T-cell (primary cell): ENCODE data around the gene SLC39A11. TPM values are rescaled to one million over a fixed set of nuclear protein-coding genes. Genes with fewer than 3 reads are reported as not detected.

Source experiments
- ATAC-seq, 4 experiments: fragments of 200-7000 bp in 3 of 4; fragments of 150-1000 bp in 1 of 4; cut with Tn5 transposase; replicated peaks in 1 of 4; 1 replicate in 3 of 4; 2 replicates in 1 of 4; pipeline ENCODE4 v1.10.0; 2021; ENCODE audit warnings: moderate library complexity in 3 of 4, mild to moderate bottlenecking in 2 of 4, moderate number of reproducible peaks in 1 of 4
- CTCF ChIA-PET, 2 donors: fragments of 300-600 bp; sonication (Branson Sonifier 250); formaldehyde crosslinking; loops; one replicate each; lab custom pipeline; 2022; ENCODE audit warnings: antibody characterized with exemption in 2 of 2; lab: Charles Lee
- POLR2A ChIA-PET, 2 donors: fragments of 300-600 bp; sonication (Branson Sonifier 250); formaldehyde crosslinking; loops; one replicate each; lab custom pipeline; 2022; ENCODE audit warnings: antibody characterized with exemption in 2 of 2; lab: Charles Lee
- DNase-seq, 35 experiments: peaks; one replicate each; pipeline versions ENCODE4 v3.0.0 to v3.0.0-alpha.2; 2013 to 2023
- H3K27ac ChIP-seq: one replicate; pipeline ENCODE4 v1.5.1; 2013; ENCODE audit warnings: low read length
- H3K27me3 ChIP-seq, 2 experiments: replicated peaks in 1 of 2; 1 replicate in 1 of 2; 2 replicates in 1 of 2; pipeline versions ENCODE4 v1.6.1 to v1.7.0; 2013; ENCODE audit warnings: low read length in 1 of 2, mixed read lengths in 1 of 2; ENCODE audit not compliant: control insufficient read depth in 2 of 2, insufficient read depth in 2 of 2; ENCODE audit errors: extremely low read depth in 1 of 2
- H3K36me3 ChIP-seq, 2 donors: 1 replicate in 1 of 2; 2 replicates in 1 of 2; pipeline versions ENCODE4 v1.6.1 to v1.7.0; 2013; ENCODE audit warnings: low read length in 1 of 2; ENCODE audit not compliant: control insufficient read depth in 2 of 2, insufficient read depth in 1 of 2; ENCODE audit errors: extremely low read depth in 1 of 2
- H3K4me1 ChIP-seq, 2 experiments: 1 replicate in 1 of 2; 2 replicates in 1 of 2; pipeline versions ENCODE4 v1.6.1 to v1.7.0; 2013; ENCODE audit warnings: low read length in 2 of 2, mixed read lengths in 1 of 2; ENCODE audit not compliant: insufficient read depth in 2 of 2, control insufficient read depth in 1 of 2; ENCODE audit errors: extremely low read depth in 1 of 2
- H3K4me3 ChIP-seq, 2 donors: 1 replicate in 1 of 2; 2 replicates in 1 of 2; pipeline versions ENCODE4 v1.5.1 to v1.7.0; 2013; ENCODE audit warnings: mild to moderate bottlenecking in 2 of 2, low read length in 1 of 2, moderate library complexity in 1 of 2; ENCODE audit not compliant: control insufficient read depth in 1 of 2; ENCODE audit errors: extremely low read depth in 1 of 2
- H3K9me3 ChIP-seq: 2 replicates; pipeline ENCODE4 v1.7.0; 2013
- H3K27ac Mint-ChIP-seq, 2 donors: one replicate each; pipeline ENCODE4 v1.8.0; 2020 to 2021; ENCODE audit warnings: mild to moderate bottlenecking in 2 of 2, mixed read lengths in 2 of 2
- H3K27me3 Mint-ChIP-seq, 2 donors: one replicate each; pipeline ENCODE4 v1.8.0; 2021 to 2022; ENCODE audit warnings: mixed read lengths in 2 of 2
- H3K36me3 Mint-ChIP-seq: one replicate; pipeline ENCODE4 v1.8.0; 2021; ENCODE audit warnings: mixed read lengths
- H3K4me1 Mint-ChIP-seq, 3 donors: one replicate each; pipeline ENCODE4 v1.8.0; 2020 to 2022; ENCODE audit warnings: mixed read lengths in 3 of 3, mild to moderate bottlenecking in 1 of 3
- H3K4me3 Mint-ChIP-seq, 3 donors: one replicate each; pipeline ENCODE4 v1.8.0; 2020 to 2022; ENCODE audit warnings: mild to moderate bottlenecking in 3 of 3, mixed read lengths in 3 of 3, moderate library complexity in 3 of 3
- H3K9me3 Mint-ChIP-seq, 3 donors: one replicate each; pipeline ENCODE4 v1.8.0; 2020 to 2022; ENCODE audit warnings: mixed read lengths in 3 of 3
- WGBS: methylation state at CpG from one replicate; pipeline ENCODE4 v1.1.5; 2013; ENCODE audit warnings: missing lambda C conversion rate; ENCODE audit not compliant: insufficient coverage; 5-methylcytosine and 5-hydroxymethylcytosine counted together
- total RNA-seq, 35 experiments: library from RNA in 6 of 35; stranded (reverse) in 6 of 35; fragments of 120-200 nt in 1 of 35; gene quantifications; one replicate each; pipeline versions ENCODE4 v1.2.1 to v1.2.4 and lab custom pipeline; 2013 to 2026

Gene SLC39A11
- total RNA-seq, 5 donors from 2014 or later (not counting 1 experiment from before 2014, with no cell fraction given) = 18.6 to 27.1 (median 23.4) TPM

DNA sequence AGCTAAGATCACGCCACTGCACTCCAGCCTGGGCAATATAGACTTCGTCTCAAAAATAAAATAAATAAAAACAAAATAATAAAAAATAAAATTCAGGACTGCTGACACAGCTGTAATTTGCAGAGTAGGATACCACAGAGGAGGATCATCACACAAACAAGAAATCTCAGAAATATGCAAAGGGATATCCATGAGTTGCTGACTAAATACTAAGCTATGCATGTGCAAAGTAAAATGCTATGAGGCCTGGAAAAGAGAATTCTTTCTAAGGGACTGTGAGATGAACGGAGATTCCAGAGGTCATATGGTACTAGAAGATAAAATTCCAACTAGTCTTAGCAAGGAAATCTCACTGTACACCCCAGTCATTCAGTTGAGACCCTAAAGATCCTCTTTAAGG is 74.8 kb downstream of the SLC39A11 start:
- no peak overlapping the region for H3K27ac Mint-ChIP-seq
- peaks cover 29% of the 10 kb centered on the region for H3K36me3 Mint-ChIP-seq
- H3K27me3 ChIP-seq = no peaks in the 10 kb centered on the region
- H3K9me3 ChIP-seq = peaks cover 8% of the 10 kb centered on the region
- H3K9me3 Mint-ChIP-seq = peaks cover 11 to 25% (median 22%) of the 10 kb centered on the region in 3 donors
- ChIA-PET POLR2A (no interaction called here), CTCF (no interaction called here)
- H3K4me1 Mint-ChIP-seq = peaks cover 0 to 5% (median 0%) of the 10 kb centered on the region in 3 donors
- H3K27ac ChIP-seq = no peak overlapping the region
- ATAC-seq (no peak), DNase-seq (no peak)
- no peak overlapping the region for H3K4me3 Mint-ChIP-seq
- H3K36me3 ChIP-seq = no peaks in the 10 kb centered on the region
- H3K4me3 ChIP-seq = no peak overlapping the region
- no peaks in the 10 kb centered on the region for H3K27me3 Mint-ChIP-seq
- H3K4me1 ChIP-seq = no peaks in the 10 kb centered on the region
- no CpG with 5 or more reads among the region's 3 CpGs for whole genome bisulfite sequencing

DNA sequence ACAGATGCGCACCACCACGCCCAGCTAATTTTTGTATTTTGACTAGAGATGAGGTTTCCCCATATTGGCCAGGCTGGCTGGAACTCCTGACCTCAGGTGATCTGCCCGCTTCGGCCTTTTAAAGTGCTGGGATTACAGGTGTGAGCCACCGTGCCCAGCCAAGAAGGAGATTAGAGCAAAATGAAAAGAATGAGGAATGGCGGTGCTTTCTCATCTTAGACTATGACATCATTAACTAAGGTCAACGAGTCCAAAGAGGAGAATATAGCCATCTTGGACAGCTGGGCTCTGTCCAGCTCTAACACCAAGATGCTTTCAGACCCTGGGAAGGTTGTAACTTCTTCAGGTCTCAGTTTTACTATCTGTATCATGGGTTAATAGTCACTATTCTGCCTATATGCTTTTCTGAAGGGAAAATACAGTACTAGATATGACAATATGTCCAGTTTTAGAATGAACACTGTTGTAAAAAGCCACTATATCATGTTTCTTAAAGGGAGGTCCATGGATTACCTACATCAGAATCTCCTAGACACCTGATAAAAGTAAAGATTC is 76.7 kb downstream of the SLC39A11 start:
- CTCF ChIA-PET = no interaction called here
- POLR2A ChIA-PET = no interaction called here
- H3K36me3 Mint-ChIP-seq = peaks cover 19% of the 10 kb centered on the region
- H3K27ac Mint-ChIP-seq = no peak overlapping the region
- H3K9me3 Mint-ChIP-seq = peaks cover 8 to 22% (median 19%) of the 10 kb centered on the region in 3 donors
- no peak overlapping the region for H3K4me3 ChIP-seq
- ATAC-seq (no peak), DNase-seq (no peak)
- H3K36me3 ChIP-seq = no peaks in the 10 kb centered on the region
- H3K27me3 ChIP-seq = no peaks in the 10 kb centered on the region
- peaks cover 8% of the 10 kb centered on the region for H3K9me3 ChIP-seq
- no peak overlapping the region for H3K27ac ChIP-seq
- peaks cover 7 to 11% (median 7%) of the 10 kb centered on the region in 3 donors for H3K4me1 Mint-ChIP-seq
- H3K4me1 ChIP-seq = peaks cover 7 to 9% of the 10 kb centered on the region in 2 experiments
- no peaks in the 10 kb centered on the region for H3K27me3 Mint-ChIP-seq
- no CpG with 5 or more reads among the region's 7 CpGs for WGBS
- no peak overlapping the region for H3K4me3 Mint-ChIP-seq

DNA sequence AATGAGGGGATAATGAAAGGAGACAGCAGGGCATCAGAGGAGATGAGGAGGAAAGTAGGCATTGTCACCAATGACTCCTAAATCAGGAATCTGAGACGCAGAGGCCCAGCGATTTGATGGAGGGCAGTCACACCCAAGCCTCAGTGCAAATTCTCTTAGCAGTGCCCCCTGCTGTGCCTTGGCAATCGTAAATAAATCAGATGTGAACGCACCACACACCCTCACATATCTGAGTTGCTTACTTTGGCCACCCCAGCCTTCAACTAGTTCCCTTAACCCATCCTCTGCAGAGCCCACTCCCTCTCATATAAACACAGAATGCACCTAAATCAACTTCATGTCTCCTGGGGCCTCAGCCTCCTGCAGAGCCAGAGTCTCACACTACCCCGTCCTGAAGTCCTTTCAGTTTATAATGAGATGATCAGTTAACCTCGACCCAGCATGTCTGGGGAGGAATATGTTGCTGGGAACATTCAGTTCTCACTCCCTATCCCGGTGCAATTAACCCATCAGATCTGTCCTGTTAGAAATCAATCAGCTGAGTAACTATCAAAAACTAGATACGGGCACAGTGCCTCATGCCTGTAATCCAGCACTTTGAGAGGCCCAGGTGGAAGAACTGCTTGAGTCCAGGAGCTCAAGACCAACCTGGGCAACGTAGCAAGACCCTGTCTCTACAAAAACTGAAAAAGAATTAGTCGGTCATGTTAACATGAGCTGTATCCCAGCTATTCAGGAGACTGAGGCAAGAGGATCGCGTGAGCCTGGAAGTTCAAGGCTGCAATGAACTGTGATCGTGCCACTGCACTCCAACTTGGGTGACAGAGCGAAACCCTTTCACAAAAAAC is 78.4 kb downstream of the SLC39A11 start:
- no peak for ATAC-seq

DNA sequence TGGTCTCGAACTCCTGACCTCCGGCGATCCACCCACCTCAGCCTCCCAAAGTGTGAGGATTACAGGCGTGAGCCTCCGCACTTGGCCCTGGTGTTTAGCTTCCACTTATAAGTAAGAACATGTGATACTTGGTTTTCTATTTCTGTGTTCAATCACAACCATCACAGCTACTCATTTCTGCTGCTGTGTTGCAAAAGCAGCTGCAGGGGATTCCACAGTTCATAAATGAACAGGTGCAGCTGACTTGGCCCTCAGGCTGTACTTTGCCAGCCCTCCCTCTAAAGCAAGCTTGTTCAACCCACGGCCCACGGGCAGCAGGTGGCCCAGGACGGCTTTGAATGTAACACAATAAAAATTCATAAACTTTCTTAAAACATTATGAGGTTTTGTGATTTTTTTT is 79.2 kb downstream of the SLC39A11 start:
- H3K27me3 Mint-ChIP-seq = no peaks in the 10 kb centered on the region
- WGBS = no CpG with 5 or more reads among the region's 8 CpGs
- Histone ChIP-seq H3K27me3 (no peaks in the 10 kb centered on the region), H3K4me3 (no peak overlapping the region), H3K4me1 (peaks cover 7 to 10% of the 10 kb centered on the region in 2 experiments), H3K9me3 (peaks cover 2% of the 10 kb centered on the region), H3K27ac (no peak overlapping the region), H3K36me3 (no peaks in the 10 kb centered on the region)
- no peak for ATAC-seq
- H3K4me3 Mint-ChIP-seq = no peak overlapping the region
- peaks cover 0 to 2% (median 0%) of the 10 kb centered on the region in 3 donors for H3K9me3 Mint-ChIP-seq
- H3K4me1 Mint-ChIP-seq = peaks cover 9 to 18% (median 14%) of the 10 kb centered on the region in 3 donors
- no peak overlapping the region for H3K27ac Mint-ChIP-seq
- DNase-seq = no peak
- CTCF ChIA-PET = no interaction called here
- POLR2A ChIA-PET = no interaction called here
- peaks cover 1% of the 10 kb centered on the region for H3K36me3 Mint-ChIP-seq

More for the DNA sequence above, 78.4 kb downstream of the SLC39A11 start:
- H3K36me3 Mint-ChIP-seq = peaks cover 6% of the 10 kb centered on the region
- CTCF ChIA-PET = no interaction called here
- H3K27me3 ChIP-seq = no peaks in the 10 kb centered on the region
- H3K9me3 Mint-ChIP-seq = peaks cover 4 to 7% (median 7%) of the 10 kb centered on the region in 3 donors
- H3K9me3 ChIP-seq = peaks cover 5% of the 10 kb centered on the region
- no peak overlapping the region for H3K4me3 Mint-ChIP-seq
- peaks cover 9 to 18% (median 14%) of the 10 kb centered on the region in 3 donors for H3K4me1 Mint-ChIP-seq
- no peaks in the 10 kb centered on the region for H3K27me3 Mint-ChIP-seq
- POLR2A ChIA-PET = no interaction called here
- H3K27ac Mint-ChIP-seq = no peak overlapping the region
- no peak overlapping the region for H3K4me3 ChIP-seq
- H3K4me1 ChIP-seq = peaks cover 7 to 10% of the 10 kb centered on the region in 2 experiments
- DNase-seq = no peak
- 88% methylated on average over 13 of the region's 14 CpGs for WGBS
- no peak overlapping the region for H3K27ac ChIP-seq
- no peaks in the 10 kb centered on the region for H3K36me3 ChIP-seq

DNA sequence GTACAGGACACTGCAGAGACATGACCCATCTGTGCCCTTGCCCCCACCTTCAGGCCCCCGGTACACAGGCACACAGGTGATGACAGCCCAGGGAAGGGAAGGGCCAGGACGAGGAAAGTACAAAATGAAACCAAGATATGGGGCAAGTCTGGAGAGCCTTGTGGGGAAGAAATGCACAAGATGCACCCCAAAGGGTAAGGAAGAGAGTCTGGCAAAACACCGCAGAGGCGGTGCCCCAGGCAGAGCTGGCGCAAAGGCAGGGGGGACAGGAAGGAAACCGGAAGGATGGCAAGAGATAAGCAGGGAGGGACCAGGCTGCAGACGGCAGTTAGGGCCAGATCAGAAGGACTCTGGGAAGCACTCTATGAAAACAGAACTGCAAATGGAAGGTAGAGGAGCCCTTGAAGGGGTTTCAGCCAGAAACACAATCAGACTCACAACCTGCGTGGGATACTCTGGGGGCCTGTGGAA is 81.4 kb downstream of the SLC39A11 start:
- no peaks in the 10 kb centered on the region for H3K27me3 Mint-ChIP-seq
- ATAC-seq (no peak), DNase-seq (peak in 1 of 35 experiments; percentile 5)
- Histone ChIP-seq H3K9me3 (no peaks in the 10 kb centered on the region), H3K27me3 (no peaks in the 10 kb centered on the region), H3K36me3 (no peaks in the 10 kb centered on the region), H3K27ac (no peak overlapping the region), H3K4me1 (peaks cover 7 to 10% of the 10 kb centered on the region in 2 experiments), H3K4me3 (peak overlapping the region; percentile 10 to 46)
- H3K4me3 Mint-ChIP-seq = peak overlapping the region; percentile 7 to 50 (median 42)
- CTCF ChIA-PET = no interaction called here
- H3K36me3 Mint-ChIP-seq = peaks cover 3% of the 10 kb centered on the region
- peaks cover 9 to 18% (median 14%) of the 10 kb centered on the region in 3 donors for H3K4me1 Mint-ChIP-seq
- H3K27ac Mint-ChIP-seq = peak overlapping the region; percentile 12 to 83
- POLR2A ChIA-PET = no interaction called here
- H3K9me3 Mint-ChIP-seq = no peaks in the 10 kb centered on the region
- WGBS = 70% methylated on average over 5 of the region's 8 CpGs

DNA sequence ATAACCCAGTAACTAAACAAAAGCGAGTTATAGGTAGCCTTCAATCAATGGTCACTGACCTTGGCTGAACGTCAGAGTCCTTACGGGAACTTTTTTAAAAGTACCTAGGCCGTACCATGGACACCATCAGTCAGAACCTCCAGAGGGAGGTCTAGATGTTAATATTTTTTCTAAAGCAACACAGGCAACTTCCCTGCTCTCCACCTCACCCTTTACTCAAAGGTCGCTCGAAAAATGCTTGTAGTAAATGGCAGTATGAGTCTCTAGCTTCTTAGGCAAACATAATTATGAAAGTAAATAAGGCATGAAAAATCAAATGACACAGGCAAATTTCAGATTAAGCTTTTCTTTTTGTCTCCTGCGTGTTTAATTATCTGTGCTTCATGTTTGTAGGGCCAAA is 82.1 kb downstream of the SLC39A11 start:
- ChIA-PET POLR2A (no interaction called here), CTCF (no interaction called here)
- H3K4me1 Mint-ChIP-seq = peaks cover 9 to 18% (median 14%) of the 10 kb centered on the region in 3 donors
- H3K36me3 ChIP-seq = no peaks in the 10 kb centered on the region
- H3K27me3 ChIP-seq = no peaks in the 10 kb centered on the region
- DNase-seq = no peak
- no peak overlapping the region for H3K27ac ChIP-seq
- H3K27me3 Mint-ChIP-seq = no peaks in the 10 kb centered on the region
- H3K9me3 Mint-ChIP-seq = no peaks in the 10 kb centered on the region
- H3K4me3 ChIP-seq = no peak overlapping the region
- no peak overlapping the region for H3K27ac Mint-ChIP-seq
- WGBS = 100% methylated on average over 1 of the region's 7 CpGs
- H3K4me1 ChIP-seq = peaks cover 7 to 10% of the 10 kb centered on the region in 2 experiments
- H3K4me3 Mint-ChIP-seq = peak overlapping the region in 1 of 3 donors; percentile 50
- ATAC-seq = no peak
- no peaks in the 10 kb centered on the region for H3K9me3 ChIP-seq
- peaks cover 5% of the 10 kb centered on the region for H3K36me3 Mint-ChIP-seq
